ENCODE data around the gene HECA. TPM values are rescaled to one million over a fixed set of nuclear protein-coding genes. Genes with fewer than 3 reads are reported as not detected.
"Not testable (repeated sequence)": the region's sequence is repeated elsewhere in the genome, so short reads cannot be mapped to it uniquely, and the experiment has no call there.

The HECA gene, protein sequence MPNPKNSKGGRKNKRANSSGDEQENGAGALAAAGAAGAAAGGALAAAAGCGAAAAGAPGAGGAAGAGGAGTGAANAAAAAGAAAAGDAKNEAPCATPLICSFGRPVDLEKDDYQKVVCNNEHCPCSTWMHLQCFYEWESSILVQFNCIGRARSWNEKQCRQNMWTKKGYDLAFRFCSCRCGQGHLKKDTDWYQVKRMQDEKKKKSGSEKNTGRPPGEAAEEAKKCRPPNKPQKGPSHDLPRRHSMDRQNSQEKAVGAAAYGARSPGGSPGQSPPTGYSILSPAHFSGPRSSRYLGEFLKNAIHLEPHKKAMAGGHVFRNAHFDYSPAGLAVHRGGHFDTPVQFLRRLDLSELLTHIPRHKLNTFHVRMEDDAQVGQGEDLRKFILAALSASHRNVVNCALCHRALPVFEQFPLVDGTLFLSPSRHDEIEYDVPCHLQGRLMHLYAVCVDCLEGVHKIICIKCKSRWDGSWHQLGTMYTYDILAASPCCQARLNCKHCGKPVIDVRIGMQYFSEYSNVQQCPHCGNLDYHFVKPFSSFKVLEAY
- total RNA-seq (2014; rRNA removed; shearing (Covaris generic)) = 4.4 and 7.4 TPM in 2 replicates

DNA sequence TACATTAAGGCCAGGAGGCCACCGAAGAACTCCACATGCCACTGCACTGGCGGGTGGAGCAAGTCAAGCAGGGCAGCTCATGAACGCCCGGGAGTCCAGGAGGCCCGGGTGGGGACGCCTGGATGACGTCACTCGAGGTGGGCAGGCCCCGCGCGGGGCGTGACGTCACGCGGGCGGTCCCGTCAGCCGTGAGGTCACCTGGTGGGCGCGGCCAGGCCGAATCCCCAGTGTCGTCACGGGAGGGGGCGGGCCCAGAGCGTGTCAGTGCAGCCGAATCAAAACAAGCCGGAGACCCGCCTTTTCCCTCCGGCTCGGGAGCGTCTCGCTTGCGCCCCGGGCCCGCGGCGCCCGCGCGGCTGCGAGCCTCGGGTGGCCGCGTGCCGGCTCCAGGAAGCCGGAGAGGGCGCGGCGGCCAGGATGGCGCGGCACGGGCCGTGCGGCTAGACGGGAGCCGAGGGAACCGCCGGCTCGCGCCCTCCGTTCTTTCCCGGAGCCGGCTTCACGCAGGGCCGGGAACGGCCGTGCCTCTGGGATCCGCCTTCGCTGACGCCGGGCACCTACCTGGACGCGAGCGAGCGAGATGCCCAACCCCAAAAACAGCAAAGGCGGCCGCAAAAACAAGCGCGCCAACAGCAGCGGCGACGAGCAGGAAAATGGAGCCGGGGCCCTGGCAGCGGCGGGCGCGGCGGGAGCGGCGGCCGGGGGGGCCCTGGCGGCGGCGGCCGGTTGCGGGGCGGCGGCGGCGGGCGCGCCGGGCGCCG, at the start of gene HECA:
Gene HECA, plus strand, starts transcription at position 264 of the 761 bp plus-strand sequence. Its CDS starts 317 bp downstream, at position 581.
- DNase-seq = peak; percentile 95
- Histone ChIP-seq H3K4me3 (ENCODE audit: insufficient read depth, low read depth, low read length) (peak within 1 kb of the TSS; percentile 80), H3K36me3 (replicated peaks; ENCODE audit: control insufficient read depth, insufficient read depth, low read length) (no peaks in the 10 kb centered on the region), H3K27me3 (ENCODE audit: control insufficient read depth, insufficient read depth, low read length) (peaks cover 8% of the 10 kb centered on the region)

GRCh38 chr6:139091826-139092225, 43.1 kb upstream of the HECA start:
- DNase-seq = no peak
- Histone ChIP-seq H3K4me3 (ENCODE audit: insufficient read depth, low read depth, low read length) (no peak overlapping the region), H3K27me3 (ENCODE audit: control insufficient read depth, insufficient read depth, low read length) (no peaks in the 10 kb centered on the region), H3K36me3 (replicated peaks; ENCODE audit: control insufficient read depth, insufficient read depth, low read length) (no peaks in the 10 kb centered on the region)

DNA sequence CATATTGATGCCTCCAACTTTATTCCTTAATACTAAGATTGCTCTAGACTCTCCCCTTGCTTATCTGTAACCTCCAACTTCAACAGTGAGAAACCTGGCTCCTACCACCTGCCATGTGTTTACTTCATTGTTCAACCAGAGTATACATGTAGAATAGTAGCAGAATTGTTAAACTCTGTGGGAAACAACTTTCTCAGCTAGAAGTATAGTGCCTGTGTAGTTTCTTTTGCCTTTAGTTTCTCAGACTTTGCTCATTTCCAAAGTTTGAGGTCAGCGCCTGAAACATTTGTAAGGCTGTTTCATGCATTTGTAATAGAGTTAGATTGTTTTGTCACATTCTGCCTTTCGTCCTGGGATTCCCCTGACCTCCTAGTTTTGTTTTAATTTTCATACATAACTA, 34.9 kb upstream of the HECA start:
- DNase-seq = no peak
- Histone ChIP-seq H3K4me3 (ENCODE audit: insufficient read depth, low read depth, low read length) (no peak overlapping the region), H3K27me3 (ENCODE audit: control insufficient read depth, insufficient read depth, low read length) (no peaks in the 10 kb centered on the region), H3K36me3 (replicated peaks; ENCODE audit: control insufficient read depth, insufficient read depth, low read length) (no peaks in the 10 kb centered on the region)

GRCh38 chr6:139107051-139107450, 27.8 kb upstream of the HECA start:
- Histone ChIP-seq H3K27me3 (ENCODE audit: control insufficient read depth, insufficient read depth, low read length) (no peaks in the 10 kb centered on the region), H3K4me3 (ENCODE audit: insufficient read depth, low read depth, low read length) (no peak overlapping the region), H3K36me3 (replicated peaks; ENCODE audit: control insufficient read depth, insufficient read depth, low read length) (no peaks in the 10 kb centered on the region)
- DNase-seq = no peak

DNA sequence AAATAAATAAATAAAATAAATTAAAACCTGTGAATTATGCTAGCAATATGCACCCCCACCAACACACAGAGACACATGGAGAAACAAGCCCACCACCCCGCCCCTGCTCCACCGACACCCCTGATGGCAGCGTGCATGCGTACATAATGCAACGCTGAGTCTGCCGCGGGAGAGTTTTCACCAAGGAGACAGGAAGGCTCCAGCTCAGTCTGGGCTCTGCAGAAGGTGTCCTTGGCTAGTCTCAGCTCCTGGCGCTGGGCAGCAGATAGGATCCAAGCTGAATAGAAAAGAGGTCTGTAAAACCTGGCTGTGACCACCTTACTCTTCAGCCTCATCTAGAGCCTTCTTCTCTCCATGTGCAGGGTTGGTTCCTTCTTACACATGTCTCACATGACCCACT, 26.5 kb upstream of the HECA start:
- Histone ChIP-seq H3K27me3 (ENCODE audit: control insufficient read depth, insufficient read depth, low read length) (no peaks in the 10 kb centered on the region), H3K36me3 (replicated peaks; ENCODE audit: control insufficient read depth, insufficient read depth, low read length) (no peaks in the 10 kb centered on the region), H3K4me3 (ENCODE audit: insufficient read depth, low read depth, low read length) (no peak overlapping the region)
- DNase-seq = no peak

- DNase-seq = no peak
- H3K36me3 ChIP-seq (replicated peaks; ENCODE audit: control insufficient read depth, insufficient read depth, low read length) = no peaks in the 10 kb centered on the region
- H3K27me3 ChIP-seq (ENCODE audit: control insufficient read depth, insufficient read depth, low read length) = no peaks in the 10 kb centered on the region
- H3K4me3 ChIP-seq (ENCODE audit: insufficient read depth, low read depth, low read length) = no peak overlapping the region
Observed at GRCh38 chr6:139109558-139109957, 25.3 kb upstream of the HECA start.

DNA sequence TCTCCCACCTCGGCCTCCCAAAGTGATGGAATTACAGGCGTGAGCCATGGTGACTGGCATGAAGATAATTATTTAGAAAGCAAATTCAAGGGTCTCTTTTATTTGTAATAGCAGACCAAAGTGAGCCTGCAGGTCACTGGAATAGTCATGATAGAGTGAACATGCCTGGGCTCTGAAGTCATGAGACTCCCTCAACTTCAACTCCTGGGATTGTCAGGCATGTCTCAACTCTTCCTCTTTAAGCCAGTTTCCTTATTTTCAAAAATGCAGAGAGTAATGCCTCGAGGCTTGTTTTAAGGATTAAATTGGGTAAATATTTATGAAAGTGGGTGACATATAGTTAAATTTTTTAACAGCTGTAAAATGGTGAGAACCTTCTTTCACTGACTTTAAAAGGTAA, 22.7 kb upstream of the HECA start:
- no peak for DNase-seq
- H3K27me3 ChIP-seq (ENCODE audit: control insufficient read depth, insufficient read depth, low read length) = no peaks in the 10 kb centered on the region
- H3K36me3 ChIP-seq (replicated peaks; ENCODE audit: control insufficient read depth, insufficient read depth, low read length) = no peaks in the 10 kb centered on the region
- H3K4me3 ChIP-seq (ENCODE audit: insufficient read depth, low read depth, low read length) = no peak overlapping the region

- Histone ChIP-seq H3K4me3 (ENCODE audit: insufficient read depth, low read depth, low read length) (no peak overlapping the region), H3K36me3 (replicated peaks; ENCODE audit: control insufficient read depth, insufficient read depth, low read length) (no peaks in the 10 kb centered on the region), H3K27me3 (ENCODE audit: control insufficient read depth, insufficient read depth, low read length) (no peaks in the 10 kb centered on the region)
- DNase-seq = no peak
Observed at GRCh38 chr6:139112561-139112960, 22.3 kb upstream of the HECA start.

- DNase-seq = no peak
- no peak overlapping the region for H3K4me3 ChIP-seq (ENCODE audit: insufficient read depth, low read depth, low read length)
- no peaks in the 10 kb centered on the region for H3K36me3 ChIP-seq (replicated peaks; ENCODE audit: control insufficient read depth, insufficient read depth, low read length)
- H3K27me3 ChIP-seq (ENCODE audit: control insufficient read depth, insufficient read depth, low read length) = no peaks in the 10 kb centered on the region
Observed at GRCh38 chr6:139114746-139115145, 20.1 kb upstream of the HECA start.

DNA sequence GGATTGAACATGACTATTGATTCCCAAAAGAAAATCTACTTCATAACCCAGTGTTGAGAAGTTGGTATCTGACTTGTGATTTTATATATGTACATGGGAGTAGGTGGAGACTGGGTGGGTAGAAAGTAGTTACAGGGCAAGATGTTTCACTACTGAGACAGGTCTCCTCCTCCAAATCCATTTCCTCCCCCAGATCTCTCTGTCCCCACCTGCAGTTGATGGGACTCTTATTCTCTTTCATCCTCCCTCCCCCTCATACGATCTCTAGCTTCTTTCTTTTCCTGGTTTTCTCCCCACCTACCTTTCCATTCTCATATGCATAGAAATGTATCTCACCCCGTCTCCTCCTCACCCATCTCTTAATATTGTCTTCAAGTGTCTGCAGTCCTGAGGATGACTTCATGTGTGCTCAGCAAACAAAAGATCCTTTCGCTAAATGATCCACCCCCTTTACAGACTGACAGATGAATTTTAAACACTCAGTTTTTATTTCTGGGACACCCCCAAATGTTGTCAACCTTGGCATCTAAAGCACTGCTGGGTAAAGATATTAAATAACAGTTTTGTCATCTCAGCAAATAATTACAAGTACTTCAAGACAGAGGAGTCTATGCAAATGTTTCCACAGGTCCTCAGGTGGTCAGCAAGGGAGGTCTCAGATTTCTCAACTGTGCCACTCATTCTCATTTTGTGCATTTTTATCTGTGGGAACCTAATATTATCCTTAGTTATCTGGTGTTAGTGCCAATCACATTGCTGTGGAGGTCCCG, 18.7 kb upstream of the HECA start:
- H3K27me3 ChIP-seq (ENCODE audit: control insufficient read depth, insufficient read depth, low read length) = no peaks in the 10 kb centered on the region
- no peaks in the 10 kb centered on the region for H3K36me3 ChIP-seq (replicated peaks; ENCODE audit: control insufficient read depth, insufficient read depth, low read length)
- no peak for DNase-seq
- no peak overlapping the region for H3K4me3 ChIP-seq (ENCODE audit: insufficient read depth, low read depth, low read length)

- no peak for DNase-seq
- H3K4me3 ChIP-seq (ENCODE audit: insufficient read depth, low read depth, low read length) = no peak overlapping the region
- H3K27me3 ChIP-seq (ENCODE audit: control insufficient read depth, insufficient read depth, low read length) = no peaks in the 10 kb centered on the region
- no peaks in the 10 kb centered on the region for H3K36me3 ChIP-seq (replicated peaks; ENCODE audit: control insufficient read depth, insufficient read depth, low read length)
Observed at GRCh38 chr6:139117734-139118133, 17.1 kb upstream of the HECA start.

DNA sequence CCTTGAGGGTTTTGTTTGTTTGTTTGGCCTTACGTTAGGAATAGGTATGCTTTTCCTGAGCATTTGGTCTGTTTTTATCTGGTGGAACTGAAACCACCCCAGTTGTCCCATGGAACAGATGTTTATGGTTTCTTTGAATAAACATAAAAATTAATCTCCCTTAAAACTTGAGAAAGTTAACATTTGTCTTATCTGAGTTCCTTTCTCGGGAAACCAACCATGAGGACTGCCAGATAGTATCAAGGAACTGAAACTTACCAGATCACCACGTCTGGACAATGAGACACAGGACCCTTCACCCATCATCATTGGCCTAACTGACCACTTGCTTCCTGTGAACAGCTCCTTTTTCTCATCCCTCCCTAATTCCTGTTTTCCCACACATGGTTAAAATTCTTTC, 15.3 kb upstream of the HECA start:
- no peaks in the 10 kb centered on the region for H3K27me3 ChIP-seq (ENCODE audit: control insufficient read depth, insufficient read depth, low read length)
- H3K36me3 ChIP-seq (replicated peaks; ENCODE audit: control insufficient read depth, insufficient read depth, low read length) = no peaks in the 10 kb centered on the region
- no peak overlapping the region for H3K4me3 ChIP-seq (ENCODE audit: insufficient read depth, low read depth, low read length)
- DNase-seq = no peak

GRCh38 chr6:139122823-139123222, 12.1 kb upstream of the HECA start:
- not testable (repeated sequence) for H3K36me3 ChIP-seq (replicated peaks; ENCODE audit: control insufficient read depth, insufficient read depth, low read length); DNase-seq; H3K4me3 ChIP-seq (ENCODE audit: insufficient read depth, low read depth, low read length); H3K27me3 ChIP-seq (ENCODE audit: control insufficient read depth, insufficient read depth, low read length)

GRCh38 chr6:139124887-139125672, 9.8 kb upstream of the HECA start:
- Histone ChIP-seq H3K27me3 (ENCODE audit: control insufficient read depth, insufficient read depth, low read length) (no peaks in the 10 kb centered on the region), H3K36me3 (replicated peaks; ENCODE audit: control insufficient read depth, insufficient read depth, low read length) (no peaks in the 10 kb centered on the region), H3K4me3 (ENCODE audit: insufficient read depth, low read depth, low read length) (no peak overlapping the region)
- peak; percentile 39 for DNase-seq

Data from H7 (cell line).